Lung (tissue), 12 donors: ENCODE results near the gene SHMT2. TPM values are rescaled to one million over a fixed set of nuclear protein-coding genes. Genes with fewer than 3 reads are reported as not detected.

ENCODE experiments used
- ATAC-seq: fragments of 200-7000 bp; cut with Tn5 transposase; one replicate; pipeline ENCODE4 v1.9.1; 2020; ENCODE audit warnings: moderate number of reproducible peaks; ENCODE audit not compliant: insufficient read depth, low FRiP score
- DNase-seq, 3 donors: peaks; one replicate each; pipeline ENCODE4 v3.0.0-alpha.2; 2013 to 2017
- H3K27ac ChIP-seq, 2 donors: one replicate each; pipeline ENCODE4 v1.5.1; 2013; ENCODE audit warnings: mild to moderate bottlenecking in 2 of 2, moderate library complexity in 2 of 2, control low read depth in 1 of 2, inconsistent platforms in 1 of 2, low read depth in 1 of 2, low read length in 1 of 2
- H3K27me3 ChIP-seq, 3 donors: one replicate each; pipeline ENCODE4 v1.5.1; 2013; ENCODE audit warnings: low read length in 2 of 3; ENCODE audit not compliant: control insufficient read depth in 3 of 3, insufficient read depth in 3 of 3
- H3K36me3 ChIP-seq, 4 donors: one replicate each; pipeline ENCODE4 v1.5.1; 2013; ENCODE audit warnings: low read length in 4 of 4, mild to moderate bottlenecking in 1 of 4, moderate library complexity in 1 of 4; ENCODE audit not compliant: control insufficient read depth in 4 of 4, insufficient read depth in 4 of 4
- H3K4me1 ChIP-seq, 5 donors: one replicate each; pipeline ENCODE4 v1.5.1; 2013; ENCODE audit warnings: low read length in 5 of 5, mild to moderate bottlenecking in 2 of 5, moderate library complexity in 1 of 5; ENCODE audit not compliant: control insufficient read depth in 5 of 5, insufficient read depth in 5 of 5
- H3K4me3 ChIP-seq: one replicate; pipeline ENCODE4 v1.5.1; 2013; ENCODE audit warnings: mild to moderate bottlenecking, control low read depth, moderate library complexity
- H3K9ac ChIP-seq, 2 donors: one replicate each; pipeline ENCODE4 v1.5.1; 2013; ENCODE audit warnings: low read length in 2 of 2, control low read depth in 1 of 2; ENCODE audit not compliant: insufficient read depth in 1 of 2
- H3K9me3 ChIP-seq, 4 donors: one replicate each; pipeline ENCODE4 v1.5.1; 2013; ENCODE audit warnings: low read length in 3 of 4, mild to moderate bottlenecking in 1 of 4, moderate library complexity in 1 of 4; ENCODE audit not compliant: control insufficient read depth in 4 of 4, insufficient read depth in 3 of 4
- CTCF ChIP-seq: IDR thresholded peaks from 2 replicates; pipeline ENCODE4 v1.5.1; 2012; ENCODE audit warnings: mild to moderate bottlenecking; ENCODE audit errors: control extremely low read depth, extremely low read depth
- WGBS, 2 donors: extraction: QIAGEN DNeasy Blood & Tissue Kit; methylation state at CpG; one replicate each; pipeline ENCODE4 v1.1.7; 2013; 5-methylcytosine and 5-hydroxymethylcytosine counted together
- polyA plus RNA-seq, 2 donors: library from polyadenylated mRNA; stranded (reverse); fragments of 200-250 nt; gene quantifications; one replicate each; pipeline ENCODE4 v1.2.1, GENCODE V29; 2013
- total RNA-seq, 2 donors: library from RNA; depleted of rRNA in 1 of 2; stranded (reverse); fragments of >200 nt in 1 of 2; gene quantifications; one replicate each; pipeline ENCODE4 v1.2.1, GENCODE V29; 2014 to 2021
- donor health status: control.
- donor health status: control.
- donor health status: Bipolar disorder and iron deficiency.
- donor health status: healthy.
- donor health status: DM: yes; HTN: yes; CAD: no.

The SHMT2 gene
- total and polyA plus RNA-seq, 4 donors: 46.1 to 113 (median 76.8) TPM

- Histone ChIP-seq H3K9me3 (peaks cover 0 to 2% (median 0%) of the 10 kb centered on the region in 4 donors), H3K4me1 (peaks cover 0 to 37% (median 16%) of the 10 kb centered on the region in 5 donors), H3K9ac (no peak overlapping the region), H3K27me3 (peaks cover 4 to 24% (median 17%) of the 10 kb centered on the region in 3 donors), H3K36me3 (peaks cover 0 to 38% (median 17%) of the 10 kb centered on the region in 4 donors), H3K27ac (no peak overlapping the region), H3K4me3 (no peak overlapping the region)
- WGBS, 2 donors: 96 to 97% methylated on average over 13 of the region's 13 CpGs
- ATAC-seq: no peak
- no peak for DNase-seq
- TF ChIP-seq CTCF: no peak
Measured at GRCh38 chr12:57231276-57232021, 1.9 kb downstream of the SHMT2 start.

DNA sequence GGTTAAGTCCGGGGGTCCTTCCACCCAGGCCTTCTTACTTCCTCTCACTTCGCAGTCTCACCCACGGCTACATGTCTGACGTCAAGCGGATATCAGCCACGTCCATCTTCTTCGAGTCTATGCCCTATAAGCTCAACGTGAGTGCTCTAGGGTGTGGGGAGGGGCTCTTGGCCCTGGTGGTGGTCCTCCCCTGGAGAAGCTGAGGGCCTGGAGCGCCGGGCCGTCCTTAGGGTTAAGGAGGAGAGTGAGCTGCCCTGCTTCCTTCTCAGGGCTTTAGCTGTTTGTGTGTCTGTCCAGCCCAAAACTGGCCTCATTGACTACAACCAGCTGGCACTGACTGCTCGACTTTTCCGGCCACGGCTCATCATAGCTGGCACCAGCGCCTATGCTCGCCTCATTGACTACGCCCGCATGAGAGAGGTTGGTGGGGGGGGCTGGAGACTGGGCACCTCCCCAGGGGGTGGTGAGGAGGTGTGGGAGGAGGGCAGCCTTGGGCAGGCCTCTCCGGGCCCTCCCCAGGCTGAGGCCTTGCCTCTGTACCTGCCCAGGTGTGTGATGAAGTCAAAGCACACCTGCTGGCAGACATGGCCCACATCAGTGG, 2.7 kb downstream of the SHMT2 start:
- peaks cover 0 to 38% (median 17%) of the 10 kb centered on the region in 4 donors for H3K36me3 ChIP-seq
- H3K9ac ChIP-seq: no peak overlapping the region
- peaks cover 4 to 22% (median 18%) of the 10 kb centered on the region in 3 donors for H3K27me3 ChIP-seq
- 93 to 95% methylated on average over 19 of the region's 19 CpGs for whole genome bisulfite sequencing, 2 donors
- H3K4me3 ChIP-seq: no peak overlapping the region
- no peak for TF ChIP-seq CTCF
- ATAC-seq (no peak), DNase-seq (no peak)
- H3K9me3 ChIP-seq: no peaks in the 10 kb centered on the region
- H3K27ac ChIP-seq: no peak overlapping the region
- H3K4me1 ChIP-seq: peaks cover 0 to 40% (median 14%) of the 10 kb centered on the region in 5 donors

- no peak overlapping the region for H3K4me3 ChIP-seq
- no peak for TF ChIP-seq CTCF
- 92 to 93% methylated on average over 15 of the region's 15 CpGs for WGBS, 2 donors
- peaks cover 0 to 49% (median 14%) of the 10 kb centered on the region in 5 donors for H3K4me1 ChIP-seq
- no peak for DNase-seq
- no peaks in the 10 kb centered on the region for H3K9me3 ChIP-seq
- H3K27ac ChIP-seq: no peak overlapping the region
- no peak for ATAC-seq
- H3K36me3 ChIP-seq: peaks cover 0 to 38% (median 17%) of the 10 kb centered on the region in 4 donors
- H3K27me3 ChIP-seq: peaks cover 4 to 29% (median 17%) of the 10 kb centered on the region in 3 donors
- H3K9ac ChIP-seq: no peak overlapping the region
Measured at GRCh38 chr12:57233357-57234232, 4.1 kb downstream of the SHMT2 start.
